WERI-Rb-1 (cell line): ENCODE measurements around the gene TENM4.
"Not testable (repeated sequence)": the region's sequence is repeated elsewhere in the genome, so short reads cannot be mapped to it uniquely, and the experiment has no call there.

ENCODE experiments used
- DNase-seq: peaks from one replicate; pipeline ENCODE4 v3.0.0-alpha.2; 2020
- H3K27ac ChIP-seq: fragments of 250-450 bp; sonication (Bioruptor Pico); 2 replicates; pipeline ENCODE4 v1.5.1; 2020; ENCODE audit warnings: mild to moderate bottlenecking, moderate library complexity
- H3K27me3 ChIP-seq: fragments of 250-450 bp; sonication (Bioruptor Pico); 2 replicates; pipeline ENCODE4 v1.5.1; 2021; ENCODE audit warnings: mild to moderate bottlenecking, low read depth, moderate library complexity; ENCODE audit not compliant: insufficient read depth, severe bottlenecking
- H3K36me3 ChIP-seq: fragments of 250-450 bp; sonication (Bioruptor Pico); 2 replicates; pipeline ENCODE4 v1.5.1; 2020; ENCODE audit warnings: mild to moderate bottlenecking, moderate library complexity
- H3K4me3 ChIP-seq: 2 replicates; pipeline ENCODE4 v1.5.1; 2011; ENCODE audit warnings: low read depth, mild to moderate bottlenecking, control low read depth, low read length
- H3K9me3 ChIP-seq: fragments of 250-450 bp; sonication (Bioruptor Pico); 2 replicates; pipeline ENCODE4 v1.5.1; 2021; ENCODE audit warnings: mild to moderate bottlenecking, moderate library complexity; ENCODE audit not compliant: severe bottlenecking
- TF ChIP-seq, protein P1 (sequence below): IDR thresholded peaks from 2 replicates; pipeline ENCODE4 v1.5.1; 2011; ENCODE audit warnings: low read depth, mild to moderate bottlenecking, control low read depth, inconsistent platforms, low read length

The TENM4 gene

DNA sequence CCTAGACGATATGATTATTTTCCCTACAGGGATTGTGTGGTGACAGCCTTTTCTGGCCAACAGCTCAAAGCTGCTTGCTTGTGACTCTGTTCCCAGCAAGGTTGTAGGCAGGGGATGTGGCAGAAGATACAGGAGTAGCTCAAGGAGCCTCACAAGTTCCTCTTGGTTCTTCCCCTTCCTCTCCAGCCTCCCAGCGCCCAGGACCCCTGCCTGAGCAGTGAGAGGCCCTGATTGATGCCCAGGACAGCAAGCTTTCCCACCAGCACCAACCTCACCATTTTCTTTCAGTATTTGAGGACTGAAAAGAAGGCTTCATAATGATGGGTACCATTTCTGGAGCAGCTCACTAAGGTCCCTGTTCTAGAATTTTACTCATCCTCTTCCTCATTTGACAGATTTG lies 248.0 kb downstream of the TENM4 start:
- H3K27me3 ChIP-seq: no peaks in the 10 kb centered on the region
- H3K27ac ChIP-seq: no peak overlapping the region
- no peaks in the 10 kb centered on the region for H3K36me3 ChIP-seq
- H3K4me3 ChIP-seq: no peak overlapping the region
- no peaks in the 10 kb centered on the region for H3K9me3 ChIP-seq
- TF ChIP-seq, protein P1, sequence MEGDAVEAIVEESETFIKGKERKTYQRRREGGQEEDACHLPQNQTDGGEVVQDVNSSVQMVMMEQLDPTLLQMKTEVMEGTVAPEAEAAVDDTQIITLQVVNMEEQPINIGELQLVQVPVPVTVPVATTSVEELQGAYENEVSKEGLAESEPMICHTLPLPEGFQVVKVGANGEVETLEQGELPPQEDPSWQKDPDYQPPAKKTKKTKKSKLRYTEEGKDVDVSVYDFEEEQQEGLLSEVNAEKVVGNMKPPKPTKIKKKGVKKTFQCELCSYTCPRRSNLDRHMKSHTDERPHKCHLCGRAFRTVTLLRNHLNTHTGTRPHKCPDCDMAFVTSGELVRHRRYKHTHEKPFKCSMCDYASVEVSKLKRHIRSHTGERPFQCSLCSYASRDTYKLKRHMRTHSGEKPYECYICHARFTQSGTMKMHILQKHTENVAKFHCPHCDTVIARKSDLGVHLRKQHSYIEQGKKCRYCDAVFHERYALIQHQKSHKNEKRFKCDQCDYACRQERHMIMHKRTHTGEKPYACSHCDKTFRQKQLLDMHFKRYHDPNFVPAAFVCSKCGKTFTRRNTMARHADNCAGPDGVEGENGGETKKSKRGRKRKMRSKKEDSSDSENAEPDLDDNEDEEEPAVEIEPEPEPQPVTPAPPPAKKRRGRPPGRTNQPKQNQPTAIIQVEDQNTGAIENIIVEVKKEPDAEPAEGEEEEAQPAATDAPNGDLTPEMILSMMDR: no peak
- no peak for DNase-seq

DNA sequence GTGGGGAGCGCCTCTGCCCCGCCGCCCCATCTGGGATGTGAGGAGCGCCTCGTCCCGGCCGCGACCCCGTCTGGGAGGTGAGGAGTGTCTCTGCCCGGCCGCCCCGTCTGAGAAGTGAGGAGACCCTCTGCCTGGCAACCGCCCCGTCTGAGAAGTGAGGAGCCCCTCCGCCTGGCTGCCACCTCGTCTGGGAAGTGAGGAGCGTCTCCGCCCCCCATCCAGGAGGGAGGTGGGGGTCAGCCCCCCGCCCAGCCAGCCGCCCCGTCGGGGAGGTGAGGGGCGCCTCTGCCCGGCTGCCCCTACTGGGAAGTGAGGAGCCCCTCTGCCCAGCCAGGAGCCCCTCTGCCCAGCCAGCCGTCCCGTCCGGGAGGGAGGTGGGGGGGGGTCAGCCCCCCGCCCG lies 249.1 kb downstream of the TENM4 start:
- H3K4me3 ChIP-seq, H3K27me3 ChIP-seq, H3K36me3 ChIP-seq, DNase-seq, H3K27ac ChIP-seq, H3K9me3 ChIP-seq: not testable (repeated sequence)

DNA sequence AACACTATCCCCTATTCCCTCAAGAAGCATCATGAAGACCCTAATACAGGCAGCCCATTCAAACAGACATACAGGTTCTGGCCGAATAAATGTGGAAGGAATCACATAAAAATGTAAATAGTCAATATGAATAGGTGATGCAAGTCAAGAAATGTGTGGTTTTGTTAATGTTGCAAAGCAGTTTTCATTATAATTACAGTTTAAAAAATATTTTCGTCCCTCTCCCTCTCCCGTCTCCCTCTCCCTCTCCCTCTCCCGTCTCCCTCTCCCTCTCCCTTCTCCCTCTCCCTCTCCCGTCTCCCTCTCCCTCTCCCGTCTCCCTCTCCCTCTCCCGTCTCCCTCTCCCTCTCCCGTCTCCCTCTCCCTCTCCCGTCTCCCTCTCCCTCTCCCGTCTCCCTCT lies 250.3 kb downstream of the TENM4 start:
- not testable (repeated sequence) for H3K9me3 ChIP-seq, H3K4me3 ChIP-seq, H3K27ac ChIP-seq, H3K27me3 ChIP-seq, DNase-seq, H3K36me3 ChIP-seq

DNA sequence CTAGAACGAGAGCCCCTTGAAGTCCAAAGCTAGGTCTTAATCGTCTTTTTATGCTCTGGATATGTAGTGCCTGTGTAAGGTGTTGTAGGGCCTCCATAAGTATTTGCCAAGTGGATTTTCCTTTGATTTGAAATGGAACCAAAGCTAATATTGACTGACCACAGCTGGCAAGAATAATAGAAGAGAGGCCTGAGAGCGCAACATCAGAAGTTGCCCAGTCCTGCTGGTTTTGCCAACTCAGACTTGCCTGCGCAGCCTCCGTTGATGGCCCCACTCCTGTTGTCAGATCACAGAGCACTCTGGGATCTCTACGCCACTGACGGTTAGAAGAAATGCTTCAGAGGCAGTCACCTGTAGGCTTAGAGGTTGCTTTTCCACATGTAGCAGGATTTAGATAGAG lies 251.2 kb downstream of the TENM4 start:
- TF ChIP-seq, protein P1: no peak
- no peaks in the 10 kb centered on the region for H3K27me3 ChIP-seq
- no peaks in the 10 kb centered on the region for H3K36me3 ChIP-seq
- no peak overlapping the region for H3K4me3 ChIP-seq
- H3K9me3 ChIP-seq: peaks cover 3% of the 10 kb centered on the region
- H3K27ac ChIP-seq: no peak overlapping the region
- DNase-seq: no peak

DNA sequence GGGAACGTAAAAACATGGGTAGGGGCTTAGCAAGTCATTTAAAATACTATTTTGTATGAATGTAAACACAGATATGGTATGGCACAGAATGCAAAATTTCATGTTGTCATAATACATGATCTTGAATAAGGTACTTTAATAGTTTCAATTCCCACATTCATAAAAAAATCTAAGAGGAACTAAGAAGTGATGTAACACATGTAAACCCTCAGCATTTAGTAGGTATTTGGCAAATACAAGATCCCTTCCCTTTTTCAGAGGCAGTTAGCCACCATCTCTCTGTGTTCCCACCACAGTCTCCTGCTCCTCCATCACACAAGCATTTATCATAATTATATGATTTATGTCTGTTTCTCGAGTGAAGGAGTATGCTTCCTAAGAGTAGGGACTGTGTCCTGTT lies 251.8 kb downstream of the TENM4 start:
- no peak for DNase-seq
- Histone ChIP-seq H3K27me3 (no peaks in the 10 kb centered on the region), H3K4me3 (no peak overlapping the region), H3K9me3 (peaks cover 3% of the 10 kb centered on the region), H3K36me3 (no peaks in the 10 kb centered on the region), H3K27ac (no peak overlapping the region)
- TF ChIP-seq, protein P1: no peak

DNA sequence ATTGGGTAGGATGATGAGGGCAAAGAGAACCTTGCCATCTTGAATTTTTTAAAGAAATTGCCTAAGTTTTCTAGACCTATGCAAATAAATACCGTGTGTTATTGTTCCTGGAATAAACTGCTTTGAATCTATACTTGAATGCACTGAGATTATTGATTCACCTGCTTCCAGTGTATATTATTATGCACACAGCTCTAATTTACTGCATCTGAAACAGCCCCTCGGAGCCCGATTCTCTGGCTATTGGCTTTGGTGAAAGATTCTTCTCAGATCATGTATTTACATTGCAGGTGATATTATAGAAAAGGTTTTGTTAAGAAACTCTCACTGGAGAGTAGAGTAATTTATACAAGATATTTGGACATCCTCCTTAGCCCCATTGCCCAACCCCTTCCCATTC lies 254.2 kb downstream of the TENM4 start:
- DNase-seq: no peak
- TF ChIP-seq, protein P1: no peak
- H3K27ac ChIP-seq: no peak overlapping the region
- H3K36me3 ChIP-seq: no peaks in the 10 kb centered on the region
- no peak overlapping the region for H3K4me3 ChIP-seq
- H3K9me3 ChIP-seq: peaks cover 3% of the 10 kb centered on the region
- no peaks in the 10 kb centered on the region for H3K27me3 ChIP-seq

DNA sequence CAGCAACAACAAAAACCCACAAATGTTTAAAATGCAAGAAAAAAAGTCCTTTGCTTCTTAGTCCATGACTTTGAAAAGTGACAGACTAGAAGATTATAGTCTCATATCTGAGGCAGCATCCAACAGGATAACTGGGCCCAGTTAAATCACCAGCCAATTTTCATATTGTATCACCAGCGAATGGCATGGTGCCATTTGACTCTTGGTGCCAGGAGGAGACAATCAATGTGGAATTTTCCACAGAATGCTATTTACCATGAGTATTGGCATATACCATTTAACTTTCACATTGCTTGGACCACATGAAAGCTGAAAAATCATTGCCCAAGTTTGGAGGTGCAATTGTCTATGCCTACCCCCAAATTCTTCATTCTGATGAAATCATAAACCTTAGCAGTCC lies 255.5 kb downstream of the TENM4 start:
- no peaks in the 10 kb centered on the region for H3K36me3 ChIP-seq
- TF ChIP-seq, protein P1: no peak
- DNase-seq: no peak
- peaks cover 3% of the 10 kb centered on the region for H3K9me3 ChIP-seq
- no peak overlapping the region for H3K27ac ChIP-seq
- H3K27me3 ChIP-seq: no peaks in the 10 kb centered on the region
- H3K4me3 ChIP-seq: no peak overlapping the region
